Activated CD4-positive, alpha-beta T cell treated with anti-CD3 and anti-CD28 coated beads, Interleukin-2, amount 50 U/mL, for 4 hours (primary cell): ENCODE measurements around the gene ZEB2.

ENCODE experiments used
- DNase-seq, 2 experiments: peaks; one replicate each; pipeline ENCODE4 v3.0.0-alpha.2; 2020

The ZEB2 gene

DNA sequence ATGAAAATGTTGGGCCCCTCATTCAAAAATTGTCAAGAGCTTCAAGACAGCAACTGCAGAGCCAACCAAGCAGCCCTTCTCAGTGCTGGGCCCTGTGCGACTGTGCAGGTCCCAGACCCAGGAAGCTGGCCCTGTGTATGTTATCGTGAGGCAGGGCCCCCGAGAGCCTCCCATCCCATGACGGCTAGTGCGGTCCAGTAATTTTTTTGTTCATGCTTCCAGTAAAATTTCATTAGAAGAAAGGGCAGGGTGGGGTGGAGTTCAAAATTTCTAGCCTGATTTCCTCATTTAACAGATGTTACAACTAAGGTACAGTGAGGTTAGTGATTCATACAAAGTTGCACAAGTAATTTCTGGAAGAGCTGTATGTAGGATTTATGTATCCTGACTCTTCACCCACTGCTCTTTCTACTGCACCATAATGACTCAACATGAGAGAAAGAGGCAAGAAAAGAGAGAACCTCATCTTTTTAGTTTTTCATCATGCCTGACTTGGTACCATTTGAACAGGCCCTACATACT, 105.5 kb downstream of the ZEB2 start:
- no peak for DNase-seq

DNA sequence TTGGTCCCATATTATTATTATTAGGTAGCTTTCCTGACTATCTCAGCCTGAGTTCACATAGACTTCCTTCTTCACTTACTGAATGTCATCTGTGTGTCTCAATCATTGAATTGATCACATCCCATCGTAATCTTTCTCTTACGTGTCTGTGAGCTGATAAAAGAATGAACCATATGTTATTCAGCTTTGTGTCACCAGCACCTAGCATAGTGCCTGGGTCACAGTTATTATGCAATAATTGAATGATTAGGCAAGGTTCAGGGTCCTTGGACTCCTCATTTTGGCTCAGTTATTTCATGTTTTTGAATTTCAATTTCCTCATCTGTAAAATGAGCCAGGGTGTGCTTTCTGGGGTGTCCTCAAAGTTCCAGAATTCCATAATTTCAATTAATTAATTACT, 107.2 kb downstream of the ZEB2 start:
- DNase-seq: no peak

DNA sequence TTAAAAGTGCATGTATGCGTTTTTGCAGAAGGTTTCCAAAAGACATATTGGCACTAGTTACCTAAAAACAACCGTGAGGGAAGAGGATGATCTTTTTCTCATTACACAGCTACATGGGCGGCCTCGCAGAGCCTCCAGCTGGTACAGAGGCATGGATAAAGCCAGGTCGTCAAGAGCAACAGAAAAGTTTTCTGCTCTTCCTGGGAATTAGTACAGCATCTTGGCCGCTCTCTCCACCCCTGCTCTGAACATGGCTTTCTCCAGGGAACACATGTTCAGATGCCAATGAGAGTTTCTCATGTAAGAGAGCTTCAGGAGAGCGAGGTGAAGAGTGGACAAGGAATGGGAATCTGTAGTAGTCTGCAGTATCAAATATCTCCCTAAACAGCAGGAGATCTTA, 108.4 kb downstream of the ZEB2 start:
- DNase-seq: no peak

DNA sequence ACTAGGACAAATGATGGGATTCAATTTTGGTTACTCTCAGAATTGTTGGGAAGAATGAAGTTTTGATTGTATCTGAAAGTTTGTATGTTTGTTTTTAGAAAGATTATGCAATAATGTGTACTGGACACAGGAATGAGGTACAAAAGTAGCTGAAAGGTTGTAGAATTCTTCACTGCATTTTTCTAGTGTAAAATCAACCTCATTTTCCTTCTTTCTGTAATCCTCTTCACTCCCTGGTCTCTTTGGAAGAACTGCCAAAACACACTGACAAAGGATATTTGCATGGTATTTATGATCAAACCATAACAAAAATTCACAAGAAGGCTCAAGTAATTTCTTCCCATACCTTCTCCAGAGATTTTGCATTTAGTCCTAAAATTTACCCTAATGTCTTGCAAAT, 110.7 kb downstream of the ZEB2 start:
- DNase-seq: no peak

DNA sequence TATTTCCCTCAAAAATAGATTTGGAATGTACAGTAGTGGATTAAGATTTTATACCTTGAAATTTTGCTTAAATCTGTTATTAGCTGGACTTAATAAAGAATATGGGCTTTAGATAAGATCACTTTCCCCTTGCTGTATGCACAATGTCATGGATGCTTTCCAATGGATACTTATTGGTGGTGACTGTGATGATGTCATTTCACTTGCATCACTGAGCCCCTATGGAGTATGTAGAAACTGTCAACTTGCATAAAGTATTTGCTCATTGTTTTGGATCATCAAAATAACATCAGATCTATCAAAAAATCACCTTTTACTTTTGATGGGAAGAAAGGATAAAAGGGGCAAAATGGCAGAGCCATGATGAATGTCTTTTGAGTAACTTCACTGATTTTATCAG, 112.7 kb downstream of the ZEB2 start:
- DNase-seq: no peak

DNA sequence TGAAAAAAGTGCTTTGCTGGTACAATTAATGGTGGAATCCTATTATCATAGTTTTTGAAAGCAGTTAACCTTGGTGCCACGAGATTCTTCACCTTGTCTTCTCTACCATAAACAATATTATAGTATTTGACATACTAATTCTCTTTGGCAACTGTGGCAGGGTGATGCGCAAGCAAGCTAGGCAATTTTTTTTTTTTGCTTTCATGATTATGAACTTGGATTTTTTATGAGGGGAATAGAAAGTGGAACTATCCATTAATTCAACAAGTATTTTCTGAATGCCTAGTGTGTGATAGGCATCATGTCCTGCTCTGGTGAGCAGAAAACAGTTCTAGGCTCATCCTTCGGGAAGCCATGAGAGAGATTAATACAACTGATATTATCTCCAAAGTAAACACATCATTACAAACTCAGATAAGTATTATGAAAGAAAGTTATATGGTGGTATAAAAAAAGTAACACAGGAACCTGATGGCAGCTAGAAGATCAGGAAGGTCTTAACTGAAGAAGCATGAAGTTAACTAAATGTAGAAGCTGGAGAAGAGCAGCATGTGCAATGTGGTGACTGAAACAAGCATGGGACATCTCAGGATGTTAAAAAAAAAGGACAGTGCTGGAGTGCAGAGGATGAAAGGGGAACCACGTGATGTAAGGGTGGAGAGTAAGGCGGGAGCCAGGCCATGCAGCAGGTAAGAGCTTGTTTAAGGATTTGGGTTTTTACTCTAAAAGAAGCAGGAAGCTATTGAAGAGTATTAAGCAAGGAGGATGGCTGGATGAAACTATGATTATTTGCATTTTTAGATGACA, 113.7 kb downstream of the ZEB2 start:
- DNase-seq: no peak

DNA sequence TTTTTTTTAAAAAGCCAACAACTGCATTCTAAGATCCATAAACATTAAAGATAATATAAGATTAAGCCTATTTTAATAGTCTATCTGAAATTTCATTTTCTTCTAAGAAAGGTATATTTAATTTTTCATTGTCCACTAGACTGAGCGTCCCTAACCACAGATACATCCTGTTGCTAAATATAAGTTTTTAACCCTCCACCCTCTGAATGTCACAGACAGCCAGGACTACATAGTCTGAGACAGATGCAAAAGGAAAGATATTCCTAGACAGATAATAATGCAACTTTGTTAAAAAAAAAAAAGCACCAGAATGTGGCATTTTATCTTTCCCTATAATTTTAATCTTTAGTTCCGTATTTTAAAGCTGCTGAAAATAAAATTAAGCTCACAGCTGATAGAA, 114.6 kb downstream of the ZEB2 start:
- no peak for DNase-seq

DNA sequence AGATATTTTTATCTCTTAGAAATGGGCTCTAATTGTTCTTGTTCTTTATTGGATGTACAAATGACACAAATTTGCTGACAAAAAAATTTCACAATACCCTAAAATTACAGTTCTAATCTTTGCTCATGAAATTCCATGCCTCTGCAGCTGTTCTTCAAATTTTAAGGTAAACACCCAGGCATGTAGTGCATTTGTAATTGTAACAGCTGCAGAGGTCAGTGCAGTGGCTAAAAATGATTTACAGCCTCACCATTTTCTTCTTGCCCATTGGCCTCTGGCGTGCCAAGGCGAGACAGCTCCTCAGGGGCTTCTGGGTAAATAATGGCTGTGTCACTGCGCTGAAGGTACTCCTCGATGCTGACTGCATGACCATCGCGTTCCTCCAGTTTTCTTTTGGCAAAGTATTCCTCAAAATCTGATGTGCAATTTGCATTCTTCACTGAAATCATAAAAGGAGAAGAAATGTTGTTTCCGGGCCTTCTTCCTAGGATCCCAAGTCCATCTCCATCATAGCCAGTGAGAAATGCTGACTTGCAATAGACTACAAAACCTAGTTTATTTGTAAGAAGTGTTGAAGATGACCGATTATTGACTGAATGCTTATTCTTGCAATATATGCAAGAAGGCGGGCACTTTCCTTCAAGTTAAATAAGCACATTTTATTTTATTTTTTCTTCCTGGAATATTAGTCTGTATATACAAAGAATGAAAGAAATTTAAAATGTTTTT, 115.2 kb downstream of the ZEB2 start:
- DNase-seq: no peak

DNA sequence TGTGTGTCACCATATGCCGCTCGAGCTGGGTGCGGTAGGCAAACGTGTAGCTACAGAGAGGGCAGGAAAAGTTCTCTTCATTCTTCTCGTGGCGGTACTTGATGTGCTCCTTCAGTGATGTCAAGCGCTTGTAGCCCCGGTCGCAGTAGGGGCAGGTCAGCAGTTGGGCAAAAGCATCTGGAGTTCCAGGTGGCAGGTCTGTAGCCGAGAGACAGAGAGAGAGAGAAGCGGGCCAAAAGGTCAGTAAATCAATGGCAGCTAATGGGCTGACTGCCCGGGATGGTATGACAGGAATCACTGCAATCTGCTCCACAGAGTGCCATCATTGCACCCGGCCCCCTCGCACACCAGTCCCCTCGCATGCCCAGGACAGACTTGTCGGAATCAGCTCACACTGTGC, 116.0 kb downstream of the ZEB2 start:
- DNase-seq: no peak

DNA sequence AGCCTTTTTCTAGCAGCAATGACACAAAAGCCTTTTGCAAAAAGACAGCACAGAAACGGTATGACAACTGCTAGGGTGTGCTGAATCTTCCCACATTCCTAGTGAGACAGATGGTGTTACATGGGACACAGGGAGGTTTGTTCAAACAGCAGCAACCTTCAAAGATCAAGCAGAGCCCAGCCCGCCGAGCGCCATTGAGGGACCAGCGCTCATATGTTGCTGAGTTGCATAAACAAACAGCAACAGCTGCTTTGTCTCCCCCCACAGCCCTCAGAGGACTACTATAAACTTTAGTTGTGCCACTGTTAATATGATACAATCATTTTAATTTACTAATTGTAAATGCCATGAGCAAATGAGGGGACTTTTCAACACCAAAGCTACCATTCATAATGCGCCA, 117.7 kb downstream of the ZEB2 start:
- no peak for DNase-seq

DNA sequence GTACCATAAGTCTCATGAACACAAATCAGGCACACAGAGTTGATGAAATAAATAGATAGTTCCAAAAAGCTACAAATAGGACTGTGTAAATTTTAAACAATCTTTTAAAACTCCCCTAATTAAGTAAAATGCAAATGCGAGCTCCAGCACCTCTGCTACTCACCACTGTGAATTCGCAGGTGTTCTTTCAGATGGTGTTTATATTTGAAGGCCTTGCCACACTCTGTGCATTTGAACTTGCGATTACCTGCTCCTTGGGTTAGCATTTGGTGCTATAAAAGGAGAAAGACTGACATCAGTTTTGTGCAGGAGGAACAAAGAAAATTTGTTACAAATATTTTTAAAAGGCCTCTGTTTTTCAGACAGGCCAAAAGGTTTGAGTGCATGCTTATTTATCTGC, 118.9 kb downstream of the ZEB2 start:
- no peak for DNase-seq

DNA sequence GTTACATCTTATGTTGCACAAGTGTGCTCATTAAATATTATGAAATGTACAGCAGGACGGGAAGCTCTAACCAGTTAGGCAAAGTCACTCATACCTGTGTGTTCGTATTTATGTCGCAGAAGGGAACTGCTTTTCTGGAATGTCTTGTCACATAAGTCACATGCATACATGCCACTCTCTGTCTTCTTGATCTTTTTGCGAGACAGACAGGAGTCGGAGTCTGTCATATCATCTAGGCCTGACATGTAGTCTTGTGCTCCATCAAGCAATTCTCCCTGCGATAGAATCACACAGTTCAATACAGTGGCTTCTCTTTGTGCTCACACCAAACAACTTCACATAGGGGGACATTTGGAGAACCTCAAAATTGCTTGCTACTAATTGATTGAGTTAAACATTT, 123.6 kb downstream of the ZEB2 start:
- no peak for DNase-seq

DNA sequence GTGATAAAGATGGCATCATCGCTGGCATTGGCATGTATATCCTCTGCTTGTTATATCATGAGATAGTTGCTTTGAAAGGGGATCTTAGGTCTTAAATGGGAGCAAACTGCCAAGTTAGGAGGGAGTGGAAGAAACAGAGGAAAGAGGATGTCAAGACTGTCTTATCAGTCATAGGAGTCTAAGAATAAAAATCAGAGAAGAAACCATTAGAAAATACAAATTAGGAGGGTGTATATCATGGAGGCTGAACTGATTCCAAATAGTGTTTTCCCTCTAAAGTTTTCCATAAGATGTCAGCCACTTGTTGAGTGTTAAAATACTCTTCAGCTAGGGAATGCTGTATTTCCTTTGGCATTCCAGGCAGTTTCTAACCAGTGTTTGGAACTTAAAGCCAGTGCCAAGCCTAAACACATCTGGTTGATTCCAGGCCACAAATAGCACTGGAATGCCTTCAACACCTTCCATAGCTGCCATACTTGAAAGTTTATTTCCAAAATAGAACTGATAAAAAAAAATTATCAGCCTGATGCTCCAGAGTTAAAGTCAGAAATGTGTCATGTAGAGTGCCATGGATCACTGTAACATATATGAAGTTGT, 129.4 kb downstream of the ZEB2 start:
- DNase-seq: no peak

DNA sequence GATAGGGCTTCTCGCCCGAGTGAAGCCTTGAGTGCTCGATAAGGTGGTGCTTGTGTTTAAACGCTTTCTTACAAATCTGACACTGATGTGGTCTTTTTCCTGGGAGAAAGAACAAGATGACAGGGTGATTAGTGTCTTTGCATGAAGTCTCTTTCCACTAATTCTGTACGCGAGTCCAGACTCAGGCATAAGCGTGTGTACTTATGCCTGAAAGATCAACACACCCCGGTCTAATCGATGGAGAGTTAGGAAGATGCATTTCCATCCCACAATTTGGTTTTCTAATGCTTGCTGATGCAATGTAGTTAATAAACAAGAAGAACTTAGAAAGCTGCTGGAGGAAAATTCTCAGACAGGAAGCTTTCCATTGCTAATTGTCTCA, 130.0 kb downstream of the ZEB2 start:
- no peak for DNase-seq

DNA sequence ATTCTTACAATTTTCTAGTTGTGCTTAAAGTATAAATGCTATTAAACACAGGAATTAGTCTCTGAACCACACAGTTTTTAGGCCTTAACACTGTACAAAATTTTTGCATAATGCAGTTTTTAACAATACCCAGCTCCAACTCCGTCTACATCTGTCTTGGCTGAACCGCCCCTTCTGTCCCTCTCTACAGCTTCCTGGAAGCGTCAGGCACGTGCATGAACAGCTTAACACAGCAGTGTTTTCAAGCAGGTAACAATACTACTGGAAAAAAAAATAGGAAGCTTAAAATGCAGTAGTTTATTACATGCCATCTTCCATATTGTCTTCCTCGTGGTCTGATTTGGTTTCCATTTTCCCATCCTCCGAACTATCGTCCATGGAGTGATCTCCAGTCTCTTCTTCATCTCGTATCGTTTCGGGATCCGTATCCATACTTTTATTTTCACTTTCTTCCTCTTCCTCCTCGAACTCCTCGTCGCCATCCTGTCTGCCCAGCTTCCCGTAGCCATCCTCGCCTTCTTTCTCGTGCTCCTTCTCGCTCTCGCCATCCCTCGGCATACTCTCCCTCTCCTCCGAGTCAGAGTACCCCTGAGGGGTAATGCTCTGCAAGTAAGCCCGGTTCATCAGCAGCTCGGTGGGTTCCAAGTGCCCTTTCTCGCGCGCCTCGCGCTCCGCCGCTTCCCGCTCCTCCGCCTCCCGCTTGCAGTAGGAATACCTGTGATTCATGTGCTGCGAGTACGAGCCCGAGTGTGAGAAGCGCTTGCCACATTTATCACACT, 130.6 kb downstream of the ZEB2 start:
- DNase-seq: no peak

DNA sequence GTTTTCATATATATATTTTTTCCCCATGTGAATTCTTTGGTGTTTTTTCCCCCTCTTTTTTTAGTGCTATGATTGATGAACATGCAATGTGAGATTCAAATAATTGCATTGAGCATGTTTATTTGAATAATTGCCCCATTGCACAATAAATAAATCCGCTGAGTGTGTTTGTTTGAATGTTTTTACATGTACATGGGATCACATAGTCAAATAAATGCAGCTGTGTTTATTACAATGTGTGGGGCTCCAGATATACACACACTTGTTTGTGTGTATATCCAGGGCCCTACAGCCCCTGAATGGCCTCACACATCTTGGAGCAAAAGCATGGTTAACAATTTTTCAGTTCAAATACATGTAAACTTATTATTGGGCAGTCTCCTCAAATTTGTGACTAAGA, 134.5 kb downstream of the ZEB2 start:
- DNase-seq: no peak

DNA sequence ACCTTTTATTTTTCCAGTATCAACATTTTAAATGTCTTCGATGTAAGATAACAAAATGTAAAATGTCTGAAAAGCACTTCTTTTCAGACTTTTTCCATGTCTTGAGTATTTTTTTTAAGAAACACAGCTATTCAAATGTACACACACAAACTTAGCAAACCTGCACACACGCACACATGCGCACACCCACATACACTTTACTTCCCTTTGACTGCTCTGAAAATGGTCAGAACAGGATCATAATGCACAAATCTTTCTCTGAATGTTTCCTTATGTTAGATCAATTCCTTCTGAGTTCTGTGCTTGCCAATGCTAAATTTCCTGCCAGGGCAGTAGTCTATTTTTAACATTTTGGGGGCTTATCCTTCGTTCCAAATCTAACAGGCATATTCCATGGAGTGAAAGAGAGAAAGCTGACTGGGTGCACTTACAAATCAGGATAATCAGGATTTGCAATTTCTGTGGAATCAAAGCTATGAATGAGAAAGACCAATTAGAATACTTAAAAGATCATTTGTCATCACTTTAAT, 136.3 kb downstream of the ZEB2 start:
- no peak for DNase-seq

DNA sequence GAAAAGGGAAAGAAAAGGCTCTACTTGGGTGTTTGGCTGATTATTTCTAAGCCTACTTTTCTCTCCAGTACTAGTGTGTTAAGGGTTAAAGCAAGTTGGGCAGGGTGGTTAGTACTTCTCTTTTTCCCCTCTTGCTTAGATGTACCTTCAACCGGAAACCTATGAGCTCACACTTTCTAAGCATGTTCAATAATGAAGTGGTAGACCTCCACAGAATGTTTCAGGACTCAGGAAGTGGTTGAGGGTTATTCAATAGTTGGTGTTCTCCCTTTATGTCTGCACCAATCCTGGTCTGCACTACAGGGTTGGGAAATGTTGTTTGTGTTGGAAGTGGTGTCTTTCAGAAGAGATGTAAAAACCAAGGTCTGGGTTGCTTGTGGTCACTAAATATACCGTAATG, 137.1 kb downstream of the ZEB2 start:
- DNase-seq: no peak

DNA sequence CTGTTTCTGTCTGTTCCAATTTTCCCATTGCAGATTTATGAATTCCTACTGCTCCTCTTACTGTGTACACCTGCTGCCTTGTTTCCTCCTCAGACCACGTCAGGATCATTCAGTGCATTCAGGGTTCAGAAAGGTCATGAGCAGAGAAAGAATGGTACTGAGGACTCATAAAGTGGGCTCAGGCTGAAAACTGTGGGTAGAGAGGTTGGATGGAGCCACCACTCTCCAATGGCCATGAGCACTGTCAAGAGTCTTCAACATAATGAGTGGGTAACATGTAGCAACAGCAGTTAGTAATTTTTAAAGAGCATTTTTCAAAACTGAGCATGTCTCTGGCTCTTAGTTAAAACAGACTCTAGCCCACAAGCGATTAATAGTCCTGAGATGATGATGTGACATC, 138.2 kb downstream of the ZEB2 start:
- DNase-seq: no peak

DNA sequence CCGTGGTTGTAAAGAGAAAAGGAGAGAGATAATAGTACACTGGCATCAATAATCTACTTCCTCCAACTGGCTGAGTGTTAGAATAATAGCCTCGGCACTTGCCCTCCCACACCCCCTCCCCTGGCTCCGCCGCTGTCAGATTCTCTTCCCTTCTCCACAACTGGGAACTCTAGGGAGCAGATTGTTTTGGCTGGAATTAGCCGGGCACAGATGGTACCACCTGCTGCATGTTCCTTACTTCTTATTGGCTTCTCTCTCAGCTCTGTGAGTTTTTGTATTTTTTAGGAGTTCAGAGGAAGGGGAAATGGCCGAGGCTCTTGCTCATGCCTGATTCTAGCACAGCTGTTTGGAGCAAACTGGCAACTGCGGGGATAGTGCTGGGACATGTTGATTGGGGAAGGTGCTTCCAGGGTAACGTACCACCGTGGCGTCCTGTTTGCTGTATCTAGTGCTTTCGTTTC, 140.0 kb downstream of the ZEB2 start:
- no peak for DNase-seq

DNA sequence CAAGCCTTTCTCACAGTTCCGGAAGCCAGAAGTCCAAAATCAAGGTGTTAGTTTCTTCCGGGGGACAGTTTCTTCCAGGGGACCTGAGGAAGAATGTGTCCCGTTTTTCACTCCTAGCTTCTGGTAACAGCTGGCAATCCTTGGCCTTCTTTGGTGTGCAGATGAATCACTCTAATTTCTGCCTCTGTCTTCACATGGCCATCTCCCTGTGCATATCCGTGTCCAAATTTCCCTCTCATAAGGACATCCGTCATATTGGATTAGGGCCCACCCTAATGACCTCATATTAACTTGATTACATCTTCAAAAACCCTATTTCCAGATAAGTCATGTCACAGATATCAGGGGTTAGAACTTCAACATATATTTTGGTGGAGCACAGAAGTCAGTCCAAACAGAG, 141.4 kb downstream of the ZEB2 start:
- no peak for DNase-seq

DNA sequence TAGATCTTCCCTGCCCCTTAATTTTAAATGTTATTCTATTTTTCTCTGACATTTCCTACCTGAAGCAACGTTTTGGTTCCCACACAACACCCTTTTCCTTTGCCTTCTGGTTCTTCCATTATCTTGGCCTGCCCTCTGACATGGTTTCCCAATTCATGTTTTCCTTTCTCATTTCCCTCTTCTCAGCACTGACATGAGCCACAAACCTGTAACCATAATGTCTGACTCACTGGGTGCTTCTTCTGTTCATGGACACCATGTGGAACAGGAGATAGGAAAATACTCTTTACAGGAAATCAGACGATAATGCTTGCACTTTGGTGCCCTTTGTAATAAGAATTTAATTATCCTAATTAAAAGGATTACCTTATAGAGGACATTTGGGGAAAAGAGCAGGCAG, 142.0 kb downstream of the ZEB2 start:
- DNase-seq: no peak

DNA sequence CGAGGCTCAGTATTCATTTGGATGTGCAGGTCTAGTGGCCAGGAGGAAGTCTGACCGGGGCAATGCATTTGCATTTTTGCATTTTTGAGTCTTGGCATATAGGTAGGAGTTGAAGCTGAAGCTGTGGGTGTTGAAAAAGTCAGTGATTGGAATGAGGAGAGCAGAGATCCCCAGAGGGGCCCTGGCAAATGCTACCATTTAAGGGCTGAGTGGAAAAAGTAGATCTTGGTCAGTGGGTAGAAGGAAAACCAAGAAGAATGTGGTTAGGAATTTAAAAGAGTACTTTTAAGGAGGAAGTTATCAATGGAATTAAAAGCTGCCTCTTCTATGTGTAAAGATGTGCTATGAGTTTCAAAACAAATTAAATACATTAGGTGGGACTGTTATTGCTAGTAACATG, 143.0 kb downstream of the ZEB2 start:
- DNase-seq: no peak
